ENCODE results near the gene CNDP2.
"Not testable (repeated sequence)": the region's sequence is repeated elsewhere in the genome, so short reads cannot be mapped to it uniquely, and the experiment has no call there.

Gene CNDP2

GRCh38 chr18:74519320-74520095 is 23.3 kb downstream of the CNDP2 start:
- DNase-seq (ENCODE audit: low read depth) = no peak

GRCh38 chr18:74520096-74520833 is 24.1 kb downstream of the CNDP2 start:
- no peak for DNase-seq (ENCODE audit: low read depth)

- DNase-seq (ENCODE audit: low read depth) = no peak
Observed at GRCh38 chr18:74521068-74521725, 25.0 kb downstream of the CNDP2 start.

DNA sequence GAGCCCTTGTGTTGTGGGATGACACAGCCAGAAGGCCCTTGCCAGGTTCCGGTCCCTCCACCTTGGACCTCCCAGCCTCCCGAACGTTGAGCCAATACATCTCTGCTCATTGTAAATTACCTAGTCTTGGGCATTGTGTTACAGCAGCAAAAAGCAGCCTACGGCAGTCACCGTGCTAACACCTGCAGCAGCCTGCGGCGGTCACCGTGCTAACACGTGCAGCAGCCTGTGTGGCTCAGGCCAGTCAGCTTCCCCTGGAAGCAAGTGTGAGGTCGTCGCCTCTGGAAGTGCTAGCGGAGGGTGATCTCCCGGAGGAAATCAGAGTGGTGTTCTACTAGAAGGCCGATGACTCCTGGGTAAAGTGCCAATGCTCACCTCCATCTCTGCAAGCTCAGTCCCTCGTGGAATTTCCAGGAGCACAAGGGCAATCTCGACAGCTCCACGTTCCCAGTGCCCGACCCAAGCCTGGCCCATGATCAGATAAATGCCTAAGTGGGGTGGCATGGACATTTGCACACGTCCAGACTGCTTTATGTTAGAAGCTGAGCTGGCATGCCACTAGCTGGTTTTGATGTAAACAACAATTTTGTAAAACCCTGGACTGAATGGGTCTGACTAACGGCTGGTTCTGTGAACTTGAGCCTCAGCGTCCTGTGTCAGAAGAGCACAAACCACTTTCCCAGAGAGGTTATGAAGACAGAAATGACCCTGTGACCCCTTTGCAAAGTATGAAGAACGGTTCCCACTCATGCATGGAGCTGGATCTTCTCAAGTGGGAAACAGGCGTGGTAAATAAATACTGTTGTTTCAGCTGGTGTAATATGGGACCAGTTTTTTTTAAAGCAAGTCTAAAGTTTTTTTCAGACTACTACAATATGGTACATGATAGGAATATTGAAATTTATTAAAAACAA is 26.7 kb downstream of the CNDP2 start:
- no peak for DNase-seq (ENCODE audit: low read depth)

DNA sequence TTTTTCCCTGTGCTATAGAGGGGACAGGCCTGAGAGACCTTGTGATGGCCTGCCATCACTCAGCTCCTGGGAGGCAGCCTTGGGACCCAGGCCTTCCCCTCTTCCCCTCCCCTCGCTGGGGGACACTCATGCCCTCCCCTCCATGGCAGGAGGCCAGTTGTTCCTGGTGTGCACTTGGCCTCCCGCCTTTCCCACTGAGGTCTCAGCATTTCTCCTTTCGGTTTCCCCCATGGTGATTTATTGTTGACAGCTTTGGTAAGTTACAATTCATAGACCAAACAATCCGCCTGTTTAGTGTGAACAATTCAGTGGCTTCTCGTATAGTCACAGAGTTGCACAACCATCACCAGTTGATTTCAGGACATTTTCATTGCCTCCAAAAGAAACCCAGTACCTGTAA is 27.9 kb downstream of the CNDP2 start:
- no peak for DNase-seq (ENCODE audit: low read depth)

GRCh38 chr18:74524915-74525314 is 28.8 kb downstream of the CNDP2 start:
- DNase-seq (ENCODE audit: low read depth) = not testable (repeated sequence)

DNA sequence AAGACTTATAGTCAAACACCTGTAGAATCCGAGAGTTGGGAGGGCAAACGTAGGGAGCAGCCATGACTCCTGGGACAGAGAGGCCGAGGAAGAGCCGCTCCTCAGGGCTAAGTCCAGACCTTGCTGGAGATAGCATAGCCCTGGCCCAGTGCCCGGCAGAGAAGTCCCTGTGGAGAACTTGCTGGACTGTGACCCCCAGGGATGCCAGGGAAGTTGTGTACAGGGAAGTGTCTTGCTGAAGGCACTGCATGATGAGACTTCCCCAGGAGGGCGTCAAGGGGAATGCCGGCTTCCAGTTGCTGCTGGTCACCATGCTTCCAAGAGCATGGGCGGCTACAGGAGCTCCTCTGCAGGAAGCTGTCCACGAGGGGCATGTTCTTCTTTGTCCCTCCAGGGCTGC is 29.6 kb downstream of the CNDP2 start:
- no peak for DNase-seq (ENCODE audit: low read depth)

GRCh38 chr18:74526488-74526887 is 30.3 kb downstream of the CNDP2 start:
- no peak for DNase-seq (ENCODE audit: low read depth)

DNA sequence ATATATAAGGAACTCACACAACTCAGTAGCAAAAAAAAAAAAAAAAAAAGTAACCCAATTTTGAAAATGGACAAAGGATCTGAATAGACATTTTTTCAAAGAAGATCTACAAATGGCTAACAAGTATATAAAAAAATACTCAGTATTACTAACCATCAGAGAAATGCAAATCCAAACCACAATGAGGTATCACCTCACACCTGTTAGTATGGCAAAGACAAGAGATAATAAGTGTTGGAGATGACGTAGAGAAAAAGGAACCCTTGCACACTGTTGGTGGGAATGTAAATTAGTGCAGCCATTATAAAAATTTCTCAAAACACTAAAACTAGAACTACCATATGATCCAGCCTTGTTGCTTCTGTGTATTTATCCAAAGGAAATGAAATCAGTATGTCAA is 32.3 kb downstream of the CNDP2 start:
- no peak for DNase-seq (ENCODE audit: low read depth)

DNA sequence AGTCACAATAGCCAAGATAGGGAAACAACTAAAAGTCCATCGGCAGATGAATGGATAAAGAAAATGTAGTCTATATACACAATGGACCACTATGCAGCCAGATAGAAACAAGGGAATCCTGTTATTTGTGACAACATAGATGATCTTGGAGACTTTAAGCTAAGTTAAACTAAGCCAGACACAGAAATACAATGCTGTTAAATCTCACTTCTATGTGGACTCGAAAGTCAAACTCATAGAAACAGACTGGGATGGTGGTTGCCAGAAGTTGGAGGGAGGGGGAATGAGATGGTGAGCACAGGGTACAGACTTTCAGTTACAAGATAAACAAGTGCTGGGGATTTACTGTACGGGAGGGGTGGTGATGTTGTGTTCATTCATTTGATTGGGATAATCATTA is 32.8 kb downstream of the CNDP2 start:
- DNase-seq (ENCODE audit: low read depth) = no peak

DNA sequence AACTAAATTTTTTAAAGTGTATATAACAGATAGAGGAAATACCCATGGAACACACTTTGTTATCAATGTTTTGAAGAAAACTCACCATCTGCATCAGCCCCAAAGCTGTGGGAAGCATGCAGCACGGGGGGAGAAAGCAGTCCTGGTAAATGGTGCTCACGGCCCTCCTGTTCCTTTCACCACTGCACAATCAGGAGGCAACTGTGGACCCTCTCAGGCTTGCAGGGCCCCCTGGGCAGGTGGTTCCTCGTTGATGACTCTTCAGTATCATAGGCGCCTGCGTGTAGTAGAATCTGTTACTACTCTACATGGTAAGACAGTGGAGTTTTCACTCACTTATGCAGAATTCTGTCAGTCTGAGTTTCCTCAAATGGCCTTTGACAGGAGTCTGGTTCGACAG is 33.2 kb downstream of the CNDP2 start:
- DNase-seq (ENCODE audit: low read depth) = no peak

DNA sequence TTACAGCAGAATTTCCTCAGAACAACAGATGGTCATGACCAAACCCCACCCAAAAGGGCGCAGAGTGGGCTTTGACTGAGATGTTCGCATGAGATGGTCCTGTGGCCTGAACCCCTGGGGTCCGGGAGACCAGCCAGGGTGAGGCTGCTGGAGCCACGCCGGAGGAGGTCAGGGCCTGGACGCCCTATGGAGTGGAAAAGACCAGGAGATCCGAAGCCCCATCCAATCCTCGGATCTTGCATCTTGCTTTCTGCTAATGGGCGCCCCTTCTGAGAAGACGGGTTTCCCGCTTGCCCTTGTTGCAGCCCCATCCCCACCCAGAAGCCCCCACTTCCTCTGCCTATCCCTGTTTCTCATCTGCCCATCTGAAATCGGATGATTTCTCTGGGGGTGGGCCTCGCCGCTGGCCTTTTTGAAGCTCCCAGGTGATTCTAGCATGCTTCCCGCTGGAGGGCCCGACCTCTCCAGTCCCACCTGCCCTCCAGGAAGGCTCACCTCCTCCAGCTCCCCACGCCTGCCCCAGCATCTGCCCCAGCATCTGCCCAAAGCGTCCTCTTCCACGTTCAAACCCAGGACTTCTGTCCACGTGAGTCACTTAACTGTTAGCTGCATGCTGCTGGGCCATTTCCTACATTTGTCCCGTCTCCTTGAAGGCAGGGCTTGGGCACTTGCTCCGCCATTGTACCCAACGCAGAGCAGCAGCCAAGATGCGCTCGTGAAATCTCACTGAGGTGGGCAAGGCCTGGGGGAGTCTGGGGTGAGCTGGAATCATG is 33.8 kb downstream of the CNDP2 start:
- DNase-seq (ENCODE audit: low read depth) = no peak

GRCh38 chr18:74530584-74530862 is 34.4 kb downstream of the CNDP2 start:
- DNase-seq (ENCODE audit: low read depth) = no peak

DNA sequence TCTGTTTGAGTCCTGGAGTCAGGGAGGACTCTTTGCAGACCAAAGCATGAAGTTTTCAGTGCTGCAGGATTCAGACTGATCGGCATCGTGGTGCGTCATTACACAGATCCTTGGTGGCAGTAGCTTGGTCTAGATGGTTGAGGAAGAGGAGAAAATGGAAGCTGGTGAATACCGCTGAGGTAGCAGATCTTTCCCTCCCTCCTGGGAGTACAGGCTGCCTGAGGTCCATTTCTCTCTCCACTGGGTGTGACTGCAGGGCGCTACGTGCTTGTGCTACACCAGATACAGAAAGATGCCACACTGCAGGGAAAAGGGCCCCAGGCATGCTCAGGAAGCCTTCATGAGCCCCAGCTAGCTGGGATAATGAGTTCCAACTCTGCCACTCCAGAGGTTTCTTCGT is 34.9 kb downstream of the CNDP2 start:
- no peak for DNase-seq (ENCODE audit: low read depth)

DNA sequence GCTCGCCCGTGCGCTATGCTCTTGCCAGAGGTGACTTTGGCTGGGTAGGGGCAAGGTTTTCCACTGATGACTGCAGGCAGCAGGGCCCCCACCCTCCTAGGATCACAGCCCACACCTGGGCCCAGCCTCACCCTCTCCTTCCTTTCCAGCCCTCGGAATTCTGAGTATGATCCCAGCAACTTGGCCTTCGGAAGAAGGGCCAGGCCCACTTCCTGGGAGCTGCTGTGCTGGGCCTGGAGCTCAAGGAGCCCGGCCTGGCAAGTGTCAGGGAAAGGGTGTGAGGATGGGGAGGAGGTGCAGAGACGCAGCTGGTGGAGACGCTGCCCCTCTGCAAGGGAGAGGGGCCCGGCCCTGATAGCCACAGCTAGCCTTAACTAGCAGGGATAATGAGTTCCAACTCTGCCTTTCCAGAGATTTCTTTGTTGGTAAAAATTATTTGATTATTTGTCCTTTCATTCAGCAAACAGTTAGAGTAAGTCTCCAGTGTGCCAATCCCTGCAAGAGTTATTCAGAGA is 36.4 kb downstream of the CNDP2 start:
- DNase-seq (ENCODE audit: low read depth) = no peak

DNA sequence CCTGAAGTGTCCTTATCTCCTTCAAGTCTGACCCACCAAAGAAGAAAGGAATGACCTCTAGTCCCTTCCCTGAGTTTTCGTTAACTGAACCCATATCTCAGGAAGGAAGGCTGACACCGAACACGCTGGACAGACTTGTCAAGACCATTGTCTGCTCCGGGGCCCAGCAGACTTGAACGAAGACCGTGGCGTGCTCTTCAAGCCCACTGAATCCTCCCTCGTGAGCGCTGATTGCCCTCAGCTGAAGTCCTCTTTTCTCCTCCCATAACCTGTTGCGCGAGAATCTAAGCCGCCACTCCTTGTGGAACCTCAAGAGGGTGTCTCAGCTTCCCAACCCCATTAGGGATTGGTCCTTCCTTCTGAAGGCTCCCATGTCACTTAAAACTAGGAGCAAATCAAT is 37.5 kb downstream of the CNDP2 start:
- no peak for DNase-seq (ENCODE audit: low read depth)

DNA sequence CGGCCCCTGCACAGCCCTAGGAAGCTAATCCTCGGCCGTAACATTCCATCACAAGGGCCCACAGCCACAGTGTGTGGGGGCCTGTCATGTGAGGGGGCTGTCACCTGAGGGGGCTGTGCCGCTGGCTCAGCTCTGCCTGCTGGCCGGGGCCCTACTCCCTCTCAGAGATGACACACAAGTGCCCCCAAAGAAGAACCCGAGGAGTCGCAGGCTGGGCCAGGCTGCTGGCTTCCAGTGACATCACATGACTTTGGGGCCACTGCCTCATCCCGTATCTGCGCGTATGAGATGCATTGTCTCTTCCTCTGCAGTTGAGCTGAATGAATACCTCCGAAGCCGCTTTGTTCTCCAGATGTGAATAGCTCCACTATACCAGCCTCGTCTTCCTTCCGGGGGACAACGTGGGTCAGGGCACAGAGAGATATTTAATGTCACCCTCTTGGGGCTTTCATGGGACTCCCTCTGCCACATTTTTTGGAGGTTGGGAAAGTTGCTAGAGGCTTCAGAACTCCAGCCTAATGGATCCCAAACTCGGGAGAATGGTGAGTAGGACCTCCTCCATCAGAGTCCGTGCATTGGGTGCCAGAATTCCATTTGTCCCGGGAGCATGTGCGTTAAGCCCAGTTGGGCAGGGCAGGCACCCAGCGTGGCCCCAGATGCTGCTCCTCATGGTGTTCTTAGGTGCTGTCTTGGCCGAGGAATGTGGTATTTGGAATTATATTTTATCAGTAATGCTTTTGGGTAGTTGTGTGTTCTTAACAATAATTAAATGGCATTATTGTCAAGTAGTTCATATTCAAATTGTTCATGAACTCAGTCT is 38.2 kb downstream of the CNDP2 start, which contains the start of gene CNDP1:
CNDP1 (plus strand) TSS at position 351 of the 820 bp plus-strand sequence; CDS start at position 519, 168 bp downstream.
- no peak for DNase-seq (ENCODE audit: low read depth)

- DNase-seq (ENCODE audit: low read depth) = no peak
Observed at GRCh38 chr18:74534981-74535649, 39.0 kb downstream of the CNDP2 start.

- no peak for DNase-seq (ENCODE audit: low read depth)
Observed at GRCh38 chr18:74539289-74539688, 43.1 kb downstream of the CNDP2 start.
